Duodenal mucosa (tissue), 2 donors: ENCODE results near the gene ATXN2L.

Source experiments
- H3K27ac ChIP-seq: one replicate; pipeline ENCODE4 v1.7.0; 2013; ENCODE audit warnings: low read depth, low read length
- H3K27me3 ChIP-seq, 2 donors: one replicate each; pipeline ENCODE4 v1.7.0; 2013; ENCODE audit warnings: low read length in 2 of 2, control low read depth in 1 of 2; ENCODE audit not compliant: insufficient read depth in 2 of 2, control insufficient read depth in 1 of 2
- H3K36me3 ChIP-seq, 2 donors: one replicate each; pipeline ENCODE4 v1.7.0; 2013; ENCODE audit warnings: low read length in 2 of 2, control low read depth in 1 of 2; ENCODE audit not compliant: insufficient read depth in 2 of 2, control insufficient read depth in 1 of 2
- H3K4me1 ChIP-seq, 2 donors: one replicate each; pipeline ENCODE4 v1.7.0; 2013; ENCODE audit warnings: low read length in 2 of 2, control low read depth in 1 of 2; ENCODE audit not compliant: insufficient read depth in 2 of 2, control insufficient read depth in 1 of 2
- H3K4me3 ChIP-seq, 2 donors: one replicate each; pipeline ENCODE4 v1.7.0; 2013; ENCODE audit warnings: low read length in 2 of 2, low read depth in 1 of 2
- H3K9ac ChIP-seq, 2 donors: one replicate each; pipeline ENCODE4 v1.7.0; 2013; ENCODE audit warnings: low read length in 2 of 2, low read depth in 1 of 2
- H3K9me3 ChIP-seq, 2 donors: one replicate each; pipeline ENCODE4 v1.7.0; 2013; ENCODE audit warnings: low read length in 2 of 2, control low read depth in 1 of 2; ENCODE audit not compliant: control insufficient read depth in 1 of 2

Gene ATXN2L

DNA sequence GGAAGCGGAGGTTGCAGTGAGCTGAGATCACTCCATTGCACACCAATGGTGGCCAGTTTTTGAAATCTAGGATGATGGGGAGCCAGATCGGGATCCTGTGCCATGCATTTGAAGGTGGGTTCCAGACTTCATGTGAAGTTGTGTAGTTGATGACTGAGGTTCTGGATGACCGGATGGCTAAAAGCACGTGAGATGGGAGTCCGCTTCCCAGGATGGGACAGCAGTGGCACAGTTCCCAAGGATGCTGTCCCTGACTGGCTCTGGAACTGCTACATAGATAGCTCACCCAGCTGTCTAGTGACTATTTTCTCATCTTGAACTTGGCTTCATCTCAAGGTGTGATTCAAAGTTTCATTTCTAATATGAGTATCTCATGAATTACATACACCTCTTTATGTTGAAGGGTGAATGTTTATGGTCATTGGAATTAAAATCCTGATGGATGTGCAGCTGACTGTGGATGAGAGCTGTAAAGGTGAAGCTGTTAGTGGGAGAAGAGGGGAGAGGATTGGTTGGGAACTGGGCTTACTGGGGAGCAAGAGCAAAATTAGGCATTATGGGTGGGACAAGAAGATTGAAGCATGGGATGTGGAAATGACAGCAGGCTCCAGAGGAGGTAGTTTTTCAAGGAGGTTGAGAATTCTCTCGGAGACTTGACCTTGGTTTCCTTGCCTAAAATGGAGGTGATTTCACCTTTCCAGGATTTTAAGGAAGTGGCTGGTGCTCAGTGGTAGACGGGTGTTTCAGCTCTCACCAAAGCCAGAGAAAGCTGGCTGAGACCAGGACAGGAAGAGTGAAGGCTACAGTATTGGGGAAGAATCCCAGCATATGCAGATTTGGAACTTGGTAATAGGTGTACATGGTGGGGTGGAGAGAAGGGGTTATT lies 15.1 kb downstream of the ATXN2L start:
- Histone ChIP-seq H3K4me1 (no peaks in the 10 kb centered on the region), H3K9me3 (no peaks in the 10 kb centered on the region), H3K9ac (no peak overlapping the region), H3K36me3 (peaks cover 48 to 65% of the 10 kb centered on the region in 2 donors), H3K27me3 (no peaks in the 10 kb centered on the region), H3K27ac (no peak overlapping the region), H3K4me3 (no peak overlapping the region)

DNA sequence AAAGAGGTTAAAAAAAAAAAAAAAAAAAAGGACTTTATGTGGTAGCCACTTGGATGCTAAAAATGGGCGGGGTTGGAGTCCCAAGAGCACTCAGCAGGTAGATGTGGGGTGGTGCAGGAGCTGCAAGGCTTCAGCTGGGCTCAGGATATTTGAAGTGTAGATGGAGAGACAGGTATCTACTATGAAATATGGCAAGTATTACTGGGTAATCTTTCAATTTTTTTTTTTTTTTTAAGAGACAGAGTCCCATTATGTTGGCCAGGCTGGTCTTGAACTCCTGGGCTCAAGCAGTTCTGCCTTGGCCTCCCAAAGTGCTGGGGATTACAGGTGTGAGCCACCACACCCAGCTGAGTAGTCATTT lies 15.7 kb downstream of the ATXN2L start:
- Histone ChIP-seq H3K9ac (no peak overlapping the region), H3K36me3 (peaks cover 48 to 65% of the 10 kb centered on the region in 2 donors), H3K4me1 (no peaks in the 10 kb centered on the region), H3K9me3 (no peaks in the 10 kb centered on the region), H3K4me3 (no peak overlapping the region), H3K27me3 (no peaks in the 10 kb centered on the region), H3K27ac (no peak overlapping the region)

DNA sequence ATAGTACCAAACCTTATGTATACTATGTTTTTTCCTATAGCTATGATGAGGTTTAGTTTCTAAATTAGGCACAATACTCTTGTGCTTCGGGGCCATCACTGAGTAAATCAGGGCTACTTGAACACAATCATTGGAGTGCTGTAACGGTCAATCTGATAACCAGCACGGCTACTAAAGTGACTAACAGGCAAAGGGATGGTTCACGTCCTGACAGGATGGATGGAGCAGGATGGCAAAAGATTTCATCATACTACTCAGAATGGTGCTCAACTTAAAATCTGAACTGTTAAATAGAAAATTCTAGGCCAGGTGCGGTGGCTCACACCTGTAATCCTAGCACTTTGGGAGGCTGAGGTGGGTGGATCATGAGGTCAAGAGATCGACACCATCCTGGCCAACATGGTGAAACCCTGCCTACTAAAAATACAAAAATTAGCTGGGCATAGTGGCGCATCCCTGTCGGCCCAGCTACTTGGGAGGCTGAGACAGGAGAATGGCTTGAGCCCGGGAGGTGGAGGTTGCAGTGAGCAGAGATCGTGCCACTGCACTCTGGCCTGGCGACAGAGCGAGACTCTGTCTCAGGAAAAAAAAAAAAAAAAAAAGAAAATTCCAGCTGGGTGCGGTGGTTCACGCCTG lies 16.3 kb downstream of the ATXN2L start:
- Histone ChIP-seq H3K4me3 (no peak overlapping the region), H3K9me3 (no peaks in the 10 kb centered on the region), H3K27me3 (no peaks in the 10 kb centered on the region), H3K36me3 (peaks cover 46 to 65% of the 10 kb centered on the region in 2 donors), H3K27ac (no peak overlapping the region), H3K9ac (no peak overlapping the region), H3K4me1 (no peaks in the 10 kb centered on the region)

DNA sequence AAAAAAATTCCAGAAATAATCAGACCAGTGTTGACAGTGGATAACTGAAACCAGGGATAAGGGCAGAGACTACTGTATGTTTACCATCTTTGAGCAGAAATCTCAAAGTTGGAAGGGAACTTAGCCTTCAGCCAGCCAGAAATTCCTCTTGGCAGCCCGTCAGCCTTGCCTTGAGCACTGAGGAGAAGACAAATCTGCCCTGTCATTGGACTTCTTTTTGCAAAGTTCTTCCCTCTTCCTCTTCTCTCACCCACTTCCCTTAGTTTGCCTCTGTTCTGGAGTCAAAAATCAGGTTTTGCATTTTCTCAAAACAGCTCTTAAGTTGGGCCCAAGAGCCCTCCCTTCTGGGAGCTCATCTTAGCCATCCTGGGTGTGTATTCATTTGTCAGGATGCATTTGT lies 17.1 kb downstream of the ATXN2L start:
- no peak overlapping the region for H3K9ac ChIP-seq

DNA sequence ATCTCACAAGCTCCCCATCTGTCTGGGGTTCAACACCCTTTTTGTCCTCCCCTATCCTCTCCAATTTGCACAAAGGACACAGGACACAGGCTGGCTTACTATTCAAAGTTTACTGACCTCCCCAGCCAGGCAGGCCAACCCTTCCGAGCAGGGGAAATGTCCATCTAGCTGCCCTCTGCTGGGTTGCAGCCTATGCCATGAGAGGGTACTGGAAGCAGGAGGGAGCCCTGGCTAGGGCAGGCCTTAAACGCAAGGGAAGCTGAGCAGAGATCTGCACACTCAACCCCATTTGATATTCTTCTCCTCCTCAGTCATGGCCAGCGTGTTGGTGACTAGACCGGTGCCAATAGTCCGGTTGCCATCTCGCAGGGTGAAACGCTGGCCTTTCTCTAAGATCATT lies 19.9 kb downstream of the ATXN2L start:
- Histone ChIP-seq H3K9me3 (no peaks in the 10 kb centered on the region), H3K36me3 (peaks cover 24 to 40% of the 10 kb centered on the region in 2 donors), H3K9ac (no peak overlapping the region), H3K27ac (no peak overlapping the region), H3K4me1 (peaks cover 19% of the 10 kb centered on the region in 2 donors), H3K4me3 (no peak overlapping the region), H3K27me3 (no peaks in the 10 kb centered on the region)

More for the DNA sequence above, 17.1 kb downstream of the ATXN2L start:
- H3K36me3 ChIP-seq: peaks cover 41 to 65% of the 10 kb centered on the region in 2 donors
- H3K4me1 ChIP-seq: peaks cover 4 to 5% of the 10 kb centered on the region in 2 donors
- H3K4me3 ChIP-seq: no peak overlapping the region
- no peaks in the 10 kb centered on the region for H3K9me3 ChIP-seq
- H3K27me3 ChIP-seq: no peaks in the 10 kb centered on the region
- H3K27ac ChIP-seq: no peak overlapping the region

DNA sequence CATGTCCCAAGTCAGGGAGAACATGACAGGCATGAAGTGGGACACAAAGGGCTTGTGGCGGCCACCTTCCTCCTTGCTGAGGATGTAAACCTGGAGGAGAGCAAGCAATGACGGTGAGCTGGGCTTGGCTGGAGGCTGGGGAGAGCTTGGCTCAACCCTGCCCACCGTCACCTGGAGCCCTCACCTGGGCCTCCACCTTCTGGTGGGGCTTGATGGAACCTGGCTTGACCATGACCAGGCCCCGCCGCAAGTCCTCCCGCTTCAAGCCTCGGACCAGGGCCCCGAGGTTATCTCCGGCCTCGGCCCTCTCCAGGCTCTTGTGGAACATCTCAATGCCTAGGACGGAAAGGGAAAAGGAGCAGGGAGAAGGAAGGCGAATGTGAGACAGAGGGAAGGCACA lies 21.0 kb downstream of the ATXN2L start:
- H3K4me1 ChIP-seq: peaks cover 19% of the 10 kb centered on the region in 2 donors
- H3K27me3 ChIP-seq: no peaks in the 10 kb centered on the region
- H3K27ac ChIP-seq: no peak overlapping the region
- no peak overlapping the region for H3K9ac ChIP-seq
- H3K36me3 ChIP-seq: peaks cover 22 to 37% of the 10 kb centered on the region in 2 donors
- no peaks in the 10 kb centered on the region for H3K9me3 ChIP-seq
- H3K4me3 ChIP-seq: no peak overlapping the region

DNA sequence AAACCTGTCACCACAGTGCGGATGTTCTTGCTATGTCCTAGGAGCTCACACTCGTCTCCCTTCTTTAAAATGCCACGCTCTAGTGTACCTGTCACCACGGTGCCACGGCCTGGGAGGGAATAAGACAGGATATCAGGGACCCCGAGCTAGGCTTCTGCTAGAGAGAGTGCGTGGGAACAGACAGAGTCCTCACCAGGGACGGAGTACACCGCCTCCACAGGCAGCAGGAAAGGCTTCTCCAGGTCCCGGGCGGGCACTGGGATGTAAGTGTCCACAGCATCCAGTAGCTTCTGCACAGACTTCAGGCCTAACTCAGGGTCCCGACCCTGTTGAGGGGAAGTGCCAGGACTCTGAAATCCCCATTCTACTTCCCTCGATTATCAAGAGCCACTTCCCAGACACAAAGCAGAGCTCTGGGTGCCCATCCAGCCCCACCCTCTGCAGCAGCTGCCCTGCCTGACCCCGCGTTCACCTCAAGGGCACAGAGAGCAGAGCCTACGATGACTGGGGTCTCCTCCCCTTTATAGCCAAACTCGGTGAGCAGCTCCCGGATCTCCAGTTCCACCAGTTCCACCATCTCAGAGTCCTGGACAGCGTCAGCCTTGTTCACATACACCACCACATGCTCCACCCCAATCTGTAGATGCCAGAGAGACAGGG lies 21.6 kb downstream of the ATXN2L start:
- Histone ChIP-seq H3K9me3 (no peaks in the 10 kb centered on the region), H3K27me3 (no peaks in the 10 kb centered on the region), H3K36me3 (peaks cover 22 to 32% of the 10 kb centered on the region in 2 donors), H3K27ac (no peak overlapping the region), H3K4me3 (peak overlapping the region in 1 of 2 donors; percentile 93), H3K4me1 (peaks cover 19% of the 10 kb centered on the region in 2 donors), H3K9ac (no peak overlapping the region)

DNA sequence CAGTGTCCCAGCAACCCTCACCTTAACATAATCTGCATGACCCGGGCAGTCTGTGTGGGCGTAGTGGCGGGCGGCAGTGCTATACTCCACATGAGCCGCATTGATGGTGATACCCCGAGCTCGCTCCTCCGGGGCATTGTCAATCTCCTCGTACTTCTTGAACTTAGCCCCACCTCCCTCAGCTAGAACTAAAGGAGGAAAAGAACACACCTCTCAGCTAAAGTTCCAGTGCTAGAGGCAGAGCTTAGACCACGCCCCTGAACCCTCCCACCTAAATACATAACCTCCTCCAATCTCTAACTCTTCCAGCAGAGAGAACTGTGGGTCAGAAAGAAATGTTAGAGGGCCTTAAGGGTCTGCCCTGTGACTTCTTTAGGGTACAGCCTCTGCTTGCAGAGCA lies 22.5 kb downstream of the ATXN2L start:
- Histone ChIP-seq H3K9ac (peak overlapping the region; percentile 90 to 91), H3K9me3 (no peaks in the 10 kb centered on the region), H3K27me3 (no peaks in the 10 kb centered on the region), H3K4me3 (peak overlapping the region; percentile 93 to 96), H3K27ac (no peak overlapping the region), H3K4me1 (peaks cover 19% of the 10 kb centered on the region in 2 donors), H3K36me3 (peaks cover 22 to 32% of the 10 kb centered on the region in 2 donors)

DNA sequence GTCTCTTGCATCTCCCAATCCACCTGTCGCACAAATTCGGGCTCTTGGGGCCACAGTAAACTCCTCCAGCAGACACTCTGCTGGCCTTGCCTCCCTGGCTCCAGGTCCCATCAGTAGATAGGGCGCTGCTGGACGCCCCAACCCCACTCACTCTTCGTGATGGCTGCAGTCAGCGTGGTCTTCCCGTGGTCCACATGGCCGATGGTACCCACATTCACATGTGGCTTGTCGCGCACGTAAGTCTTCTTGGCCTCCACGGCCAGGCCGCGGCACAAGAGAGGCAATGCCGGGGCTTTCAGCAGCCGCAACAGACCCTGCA lies 22.9 kb downstream of the ATXN2L start:
- Histone ChIP-seq H3K9ac (peak overlapping the region; percentile 90 to 91), H3K4me1 (peaks cover 19% of the 10 kb centered on the region in 2 donors), H3K4me3 (peak overlapping the region; percentile 93 to 96), H3K9me3 (no peaks in the 10 kb centered on the region), H3K27ac (peak overlapping the region; percentile 58), H3K36me3 (peaks cover 22 to 32% of the 10 kb centered on the region in 2 donors), H3K27me3 (no peaks in the 10 kb centered on the region)
